ENCODE data around the gene TOR3A.

Gene TOR3A

GRCh38 chr1:179104611-179105250, 22.9 kb downstream of the TOR3A start:
- TF ChIP-seq FOXP2 (optimal IDR thresholded peaks at IDR 0.05; ENCODE audit: borderline replicate concordance, extremely low read depth, extremely low read length, insufficient read depth) (no peak), TAF1 (IDR thresholded peaks at IDR 0.05; ENCODE audit: borderline replicate concordance, insufficient read depth, low read length) (no peak), REST (IDR thresholded peaks at IDR 0.05; ENCODE audit: insufficient read depth in 1 of 2, low read depth in 2 of 2, low read length in 2 of 2) (no peak), POLR2AphosphoS5 (IDR thresholded peaks at IDR 0.05; ENCODE audit: low read depth, low read length) (no peak), SIN3A (IDR thresholded peaks at IDR 0.05; ENCODE audit: borderline replicate concordance, insufficient read depth, low read length) (no peak)

- TF ChIP-seq FOXP2 (optimal IDR thresholded peaks at IDR 0.05; ENCODE audit: borderline replicate concordance, extremely low read depth, extremely low read length, insufficient read depth) (no peak), REST (IDR thresholded peaks at IDR 0.05; ENCODE audit: insufficient read depth in 1 of 2, low read depth in 2 of 2, low read length in 2 of 2) (no peak), SIN3A (IDR thresholded peaks at IDR 0.05; ENCODE audit: borderline replicate concordance, insufficient read depth, low read length) (no peak), POLR2AphosphoS5 (IDR thresholded peaks at IDR 0.05; ENCODE audit: low read depth, low read length) (no peak), TAF1 (IDR thresholded peaks at IDR 0.05; ENCODE audit: borderline replicate concordance, insufficient read depth, low read length) (no peak)
Measured at GRCh38 chr1:179105393-179105792, 23.5 kb downstream of the TOR3A start.

GRCh38 chr1:179107706-179108629, 26.1 kb downstream of the TOR3A start:
- TF ChIP-seq POLR2AphosphoS5 (IDR thresholded peaks at IDR 0.05; ENCODE audit: low read depth, low read length) (no peak), FOXP2 (optimal IDR thresholded peaks at IDR 0.05; ENCODE audit: borderline replicate concordance, extremely low read depth, extremely low read length, insufficient read depth) (no peak), REST (IDR thresholded peaks at IDR 0.05; ENCODE audit: insufficient read depth in 1 of 2, low read depth in 2 of 2, low read length in 2 of 2) (no peak), SIN3A (IDR thresholded peaks at IDR 0.05; ENCODE audit: borderline replicate concordance, insufficient read depth, low read length) (no peak), TAF1 (IDR thresholded peaks at IDR 0.05; ENCODE audit: borderline replicate concordance, insufficient read depth, low read length) (no peak)

- TF ChIP-seq FOXP2 (optimal IDR thresholded peaks at IDR 0.05; ENCODE audit: borderline replicate concordance, extremely low read depth, extremely low read length, insufficient read depth): no peak
- TF ChIP-seq SIN3A (IDR thresholded peaks at IDR 0.05; ENCODE audit: borderline replicate concordance, insufficient read depth, low read length): no peak
- TF ChIP-seq POLR2AphosphoS5 (IDR thresholded peaks at IDR 0.05; ENCODE audit: low read depth, low read length): no peak
- no peak for TF ChIP-seq TAF1 (IDR thresholded peaks at IDR 0.05; ENCODE audit: borderline replicate concordance, insufficient read depth, low read length)
- TF ChIP-seq REST (IDR thresholded peaks at IDR 0.05; ENCODE audit: insufficient read depth in 1 of 2, low read depth in 2 of 2, low read length in 2 of 2): no peak
Measured at GRCh38 chr1:179108644-179109043, 26.8 kb downstream of the TOR3A start.

All from PFSK-1 (cell line).